ENCODE results near the gene DOCK2.

DNA sequence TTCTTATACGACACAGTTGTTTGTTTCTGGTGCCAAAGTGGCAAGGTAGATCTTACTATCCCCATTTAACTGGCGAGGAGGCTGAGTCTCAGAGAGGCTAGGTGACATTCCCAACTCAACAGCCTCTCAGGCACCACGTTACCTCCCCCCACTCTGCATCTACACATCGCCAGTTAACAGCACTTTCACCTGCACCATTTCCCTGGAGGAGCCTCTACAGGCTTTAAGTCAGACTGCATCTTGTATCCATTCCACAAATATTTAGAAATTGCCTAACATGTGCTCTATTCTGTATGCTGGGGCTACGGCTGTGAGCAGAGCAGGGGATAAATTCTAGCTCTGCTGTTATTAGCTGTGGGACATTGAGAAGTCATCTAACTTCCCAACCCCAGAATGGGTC lies 174.6 kb downstream of the DOCK2 start:
- TF ChIP-seq, protein P1, sequence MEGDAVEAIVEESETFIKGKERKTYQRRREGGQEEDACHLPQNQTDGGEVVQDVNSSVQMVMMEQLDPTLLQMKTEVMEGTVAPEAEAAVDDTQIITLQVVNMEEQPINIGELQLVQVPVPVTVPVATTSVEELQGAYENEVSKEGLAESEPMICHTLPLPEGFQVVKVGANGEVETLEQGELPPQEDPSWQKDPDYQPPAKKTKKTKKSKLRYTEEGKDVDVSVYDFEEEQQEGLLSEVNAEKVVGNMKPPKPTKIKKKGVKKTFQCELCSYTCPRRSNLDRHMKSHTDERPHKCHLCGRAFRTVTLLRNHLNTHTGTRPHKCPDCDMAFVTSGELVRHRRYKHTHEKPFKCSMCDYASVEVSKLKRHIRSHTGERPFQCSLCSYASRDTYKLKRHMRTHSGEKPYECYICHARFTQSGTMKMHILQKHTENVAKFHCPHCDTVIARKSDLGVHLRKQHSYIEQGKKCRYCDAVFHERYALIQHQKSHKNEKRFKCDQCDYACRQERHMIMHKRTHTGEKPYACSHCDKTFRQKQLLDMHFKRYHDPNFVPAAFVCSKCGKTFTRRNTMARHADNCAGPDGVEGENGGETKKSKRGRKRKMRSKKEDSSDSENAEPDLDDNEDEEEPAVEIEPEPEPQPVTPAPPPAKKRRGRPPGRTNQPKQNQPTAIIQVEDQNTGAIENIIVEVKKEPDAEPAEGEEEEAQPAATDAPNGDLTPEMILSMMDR (conservative IDR thresholded peaks at IDR 0.05; ENCODE audit: low read length): no peak
- TF ChIP-seq EZH2phosphoT487 (IDR thresholded peaks at IDR 0.05; ENCODE audit: borderline replicate concordance, low read depth, low read length): no peak

All from OCI-LY7 (cell line).